ENCODE measurements around the gene DUSP3. TPM values are rescaled to one million over a fixed set of nuclear protein-coding genes. Genes with fewer than 3 reads are reported as not detected.

The DUSP3 gene
- total and polyA plus RNA-seq, 2 of the 13 experiments (the other 11 are each of a cell fraction or from before 2014, with no cell fraction given), result 60.0 to 71.5 TPM

- intact Hi-C loops (cut with micrococcal nuclease; ENCODE audit: unreplicated experiment) (no loop called here), in situ Hi-C loops (cut with HindIII; ENCODE audit: extremely low pct_ligation_motif_present, low pct_unique_long_range_greater_than_20kb) (no loop called here)
- TF ChIP-seq KDM5A (IDR thresholded peaks at IDR 0.05; ENCODE audit: borderline replicate concordance, low read length) (no peak), LCORL (IDR thresholded peaks at IDR 0.05) (no peak), LCORL (CRISPR knock-in tag; IDR thresholded peaks at IDR 0.05) (no peak), ZNF691 (CRISPR knock-in tag; IDR thresholded peaks at IDR 0.05; ENCODE audit: borderline replicate concordance, low read depth) (no peak), ZNF558 (CRISPR knock-in tag; IDR thresholded peaks at IDR 0.05; ENCODE audit: borderline replicate concordance) (no peak), GATAD2A (CRISPR knock-in tag; IDR thresholded peaks at IDR 0.05) (no peak), ZNF34 (CRISPR knock-in tag; IDR thresholded peaks at IDR 0.05; ENCODE audit: borderline replicate concordance) (no peak), SNAPC2 (CRISPR knock-in tag; IDR thresholded peaks at IDR 0.05) (no peak), ZSCAN21 (CRISPR knock-in tag; IDR thresholded peaks at IDR 0.05; ENCODE audit: borderline replicate concordance) (no peak), SP5 (CRISPR knock-in tag; IDR thresholded peaks at IDR 0.05; ENCODE audit: borderline replicate concordance, low read depth) (no peak), ZNF703 (CRISPR knock-in tag; IDR thresholded peaks at IDR 0.05; ENCODE audit: borderline replicate concordance) (no peak), ZNF274 (CRISPR knock-in tag; IDR thresholded peaks at IDR 0.05) (no peak), EED (CRISPR knock-in tag; IDR thresholded peaks at IDR 0.05) (no peak), ZNF253 (CRISPR knock-in tag; IDR thresholded peaks at IDR 0.05; ENCODE audit: borderline replicate concordance) (no peak), GZF1 (CRISPR knock-in tag; IDR thresholded peaks at IDR 0.05) (no peak), ZBTB25 (CRISPR knock-in tag; IDR thresholded peaks at IDR 0.05) (no peak), ZNF484 (CRISPR knock-in tag; IDR thresholded peaks at IDR 0.05; ENCODE audit: borderline replicate concordance, low read depth) (no peak), MBNL3 (CRISPR knock-in tag; conservative IDR thresholded peaks at IDR 0.05) (no peak), ZNF329 (CRISPR knock-in tag; IDR thresholded peaks at IDR 0.05; ENCODE audit: low read depth) (no peak)
- Histone ChIP-seq H3K9me3 (ENCODE audit: low read length) (no peaks in the 10 kb centered on the region), H3K36me3 (replicated peaks in 1 of 2; ENCODE audit: control insufficient read depth in 1 of 2, insufficient read depth in 2 of 2, low read length in 2 of 2) (no peaks in the 10 kb centered on the region), H3K79me2 (ENCODE audit: insufficient read depth, low read length) (no peaks in the 10 kb centered on the region), H4K20me1 (ENCODE audit: insufficient read depth, low read length) (no peaks in the 10 kb centered on the region), H3K4me3 (replicated peaks in 1 of 3; ENCODE audit: insufficient read depth in 1 of 3, low read depth in 2 of 3, low read length in 3 of 3) (no peak overlapping the region), H3K9ac (ENCODE audit: insufficient read depth, low read depth, low read length) (no peak overlapping the region), H2AFZ (ENCODE audit: low read length) (no peak overlapping the region), H3K27me3 (ENCODE audit: control insufficient read depth in 1 of 2, insufficient read depth in 2 of 2, low read length in 2 of 2) (peaks cover 5 to 61% of the 10 kb centered on the region in 2 experiments; a peak in 4 of 5 replicates), H3K4me1 (ENCODE audit: insufficient read depth, low read length) (peaks cover 23% of the 10 kb centered on the region), H3K27ac (ENCODE audit: extremely low read length, insufficient read depth, low read length) (no peak overlapping the region), H3K4me2 (ENCODE audit: low read depth, low read length) (no peak overlapping the region)
- DNase-seq (ENCODE audit: low spot score) (no peak), ATAC-seq (no peak), FAIRE-seq (no peak)
- 68% methylated on average over 5 of the region's 5 CpGs for WGBS (ENCODE audit: low lambda C conversion rate)
- POLR2A ChIA-PET, result no interaction called here
- CTCF ChIA-PET (ENCODE audit: low intra/inter-chr PET ratio, low total read pairs), result no interaction called here
- no TSS peak for BruUV-seq (replicated peaks)
Observed at GRCh38 chr17:43718544-43718943, 60.2 kb downstream of the DUSP3 start.
